Retinal pigment epithelial cell (primary cell): Measurements from ENCODE around the gene SLC8A1.

Experiments
- DNase-seq: peaks from one replicate; pipeline ENCODE4 v3.0.0-alpha.2; 2010; ENCODE audit warnings: low read depth
- H3K4me3 ChIP-seq: 2 replicates; pipeline ENCODE4 v1.5.1; 2011; ENCODE audit warnings: mild to moderate bottlenecking, low read length, control low read depth, moderate library complexity
- CTCF ChIP-seq: conservative IDR thresholded peaks from 2 replicates; pipeline ENCODE4 v1.5.1; 2011; ENCODE audit warnings: low read depth, low read length, control low read depth, inconsistent platforms

SLC8A1 gene

DNA sequence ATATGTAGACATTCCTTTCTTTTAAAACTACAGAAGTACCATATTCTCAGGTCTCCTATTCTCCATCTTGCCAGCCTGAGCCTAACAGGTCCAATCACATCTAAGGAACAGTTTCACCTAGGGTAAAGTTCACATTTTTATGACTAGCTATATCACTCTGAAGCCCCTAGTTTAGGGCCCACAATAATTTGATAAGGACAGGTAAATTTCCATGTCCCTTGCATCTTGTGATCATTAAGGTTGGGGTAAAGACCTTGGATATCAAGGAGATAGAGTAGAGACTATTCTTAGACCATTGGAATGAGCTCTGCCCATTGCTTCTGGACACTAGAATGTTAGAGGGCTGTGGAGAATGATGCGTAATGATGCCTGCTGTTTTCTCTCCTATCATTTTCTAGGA lies 185.7 kb downstream of the SLC8A1 start:
- H3K4me3 ChIP-seq = no peak overlapping the region
- TF ChIP-seq CTCF = no peak
- DNase-seq = no peak

- H3K4me3 ChIP-seq = no peak overlapping the region
These were observed 186.3 kb downstream of the SLC8A1 start for GRCh38 chr2:40265602-40266001.

GRCh38 chr2:40261042-40261441 lies 190.8 kb downstream of the SLC8A1 start:
- DNase-seq = no peak
- TF ChIP-seq CTCF = no peak
- H3K4me3 ChIP-seq = no peak overlapping the region

More at GRCh38 chr2:40265602-40266001, 186.3 kb downstream of the SLC8A1 start:
- DNase-seq = no peak
- no peak for TF ChIP-seq CTCF

- TF ChIP-seq CTCF = no peak
- DNase-seq = no peak
- no peak overlapping the region for H3K4me3 ChIP-seq
These were observed 191.5 kb downstream of the SLC8A1 start for GRCh38 chr2:40260437-40260836.

DNA sequence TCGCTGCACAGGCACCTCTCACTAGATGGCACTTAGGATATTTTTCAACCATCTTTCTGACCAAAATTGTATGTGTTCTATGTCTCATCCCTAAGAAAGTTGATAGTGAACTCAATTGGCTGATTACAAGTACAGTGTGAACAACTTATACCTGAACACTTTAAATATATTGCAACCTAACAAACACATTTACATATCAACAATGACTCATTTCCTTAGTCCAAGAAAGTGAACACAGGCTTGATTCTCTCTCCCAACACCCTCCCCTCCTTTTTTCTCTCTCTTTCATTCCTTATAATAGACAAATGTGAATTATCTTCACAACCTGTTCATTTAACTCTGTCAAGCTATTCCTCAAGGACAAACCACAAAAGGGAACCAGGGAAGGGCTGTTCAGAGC lies 192.0 kb downstream of the SLC8A1 start:
- DNase-seq = no peak
- H3K4me3 ChIP-seq = no peak overlapping the region
- TF ChIP-seq CTCF = no peak

- TF ChIP-seq CTCF = no peak
- no peak for DNase-seq
- no peak overlapping the region for H3K4me3 ChIP-seq
These were observed 193.8 kb downstream of the SLC8A1 start for GRCh38 chr2:40258135-40258457.

GRCh38 chr2:40257340-40258134 lies 194.4 kb downstream of the SLC8A1 start:
- no peak for TF ChIP-seq CTCF
- DNase-seq = no peak
- H3K4me3 ChIP-seq = no peak overlapping the region
